HG03064 (cell line): ENCODE measurements around the gene CNOT6.

ENCODE experiments used
- ATAC-seq: cut with Tn5 transposase; IDR thresholded peaks from one replicate; pipeline ENCODE4 v1.9.1; 2021; ENCODE audit warnings: low read depth; ENCODE audit not compliant: unreplicated experiment

CNOT6 gene

GRCh38 chr5:180613814-180614188 lies 119.6 kb downstream of the CNOT6 start:
- no peak for ATAC-seq

- ATAC-seq, result no peak
Measured at GRCh38 chr5:180618487-180618828, 124.3 kb downstream of the CNOT6 start.

GRCh38 chr5:180618829-180619562 lies 124.8 kb downstream of the CNOT6 start:
- no peak for ATAC-seq

- ATAC-seq, result no peak
Measured at GRCh38 chr5:180619563-180619915, 125.4 kb downstream of the CNOT6 start.

- no peak for ATAC-seq
Measured at GRCh38 chr5:180620014-180620413, 125.8 kb downstream of the CNOT6 start.

GRCh38 chr5:180621311-180621710 lies 127.1 kb downstream of the CNOT6 start:
- no peak for ATAC-seq

GRCh38 chr5:180622910-180623309 lies 128.7 kb downstream of the CNOT6 start:
- no peak for ATAC-seq

- ATAC-seq, result no peak
Measured at GRCh38 chr5:180623411-180623834, 129.2 kb downstream of the CNOT6 start.

- ATAC-seq, result no peak
Measured at GRCh38 chr5:180623844-180624243, 129.7 kb downstream of the CNOT6 start.

- ATAC-seq, result no peak
Measured at GRCh38 chr5:180624587-180624986, 130.4 kb downstream of the CNOT6 start.

GRCh38 chr5:180625125-180625790 lies 131.1 kb downstream of the CNOT6 start:
- no peak for ATAC-seq

- no peak for ATAC-seq
Measured at GRCh38 chr5:180625791-180626660, 131.8 kb downstream of the CNOT6 start.

GRCh38 chr5:180626661-180627385 lies 132.6 kb downstream of the CNOT6 start:
- no peak for ATAC-seq

GRCh38 chr5:180627386-180628120 lies 133.4 kb downstream of the CNOT6 start:
- ATAC-seq, result no peak
